Endothelial cell of umbilical vein (primary cell): ENCODE results near the gene ERGIC1. TPM values are rescaled to one million over a fixed set of nuclear protein-coding genes. Genes with fewer than 3 reads are reported as not detected.

Source experiments
- BruUV-seq: library from RNA; stranded (reverse); fragments of 400-500 nt; replicated peaks from 2 replicates; lab custom pipeline; 2021; lab: Mats Ljungman, UMichigan
- CTCF ChIA-PET: fragments of 300-600, 350-600 bp; sonication (Branson Sonifier 250); formaldehyde crosslinking; loops from one replicate; lab custom pipeline; 2021; ENCODE audit warnings: antibody characterized with exemption, inconsistent platforms; lab: Charles Lee
- POLR2A ChIA-PET: fragments of 300-600, 350-600 bp; sonication (Branson Sonifier 250); formaldehyde crosslinking; loops from one replicate; lab custom pipeline; 2021; ENCODE audit warnings: antibody characterized with exemption, inconsistent platforms; lab: Charles Lee
- DNase-seq: peaks from one replicate; pipeline ENCODE4 v3.0.0-alpha.2; 2011; ENCODE audit warnings: low read depth, low spot score
- FAIRE-seq: peaks from 2 replicates; lab custom pipeline; 2011; peaks lifted over from hg19 to GRCh38; lab: Jason Lieb, UNC
- H2AFZ ChIP-seq: 2 replicates; pipeline ENCODE4 v1.6.0; 2012; ENCODE audit warnings: low read depth, low read length, control low read depth, inconsistent platforms
- H3K27ac ChIP-seq: 2 replicates; pipeline ENCODE4 v1.5.1; 2011; ENCODE audit warnings: low read depth, mild to moderate bottlenecking, control low read depth, low read length, moderate library complexity; ENCODE audit not compliant: insufficient read depth
- H3K27me3 ChIP-seq, 2 experiments: 2 replicates each; pipeline versions ENCODE4 v1.6.0 to v1.6.1; 2011; ENCODE audit warnings: low read length in 2 of 2, mixed read lengths in 1 of 2; ENCODE audit not compliant: control insufficient read depth in 2 of 2, insufficient read depth in 2 of 2
- H3K36me3 ChIP-seq, 2 experiments: 2 replicates in 1 of 2; 3 replicates in 1 of 2; pipeline ENCODE4 v1.5.1; 2011; ENCODE audit warnings: low read length in 2 of 2, mild to moderate bottlenecking in 1 of 2, moderate library complexity in 1 of 2; ENCODE audit not compliant: control insufficient read depth in 2 of 2, insufficient read depth in 2 of 2; ENCODE audit errors: extremely low read depth in 1 of 2
- H3K4me1 ChIP-seq: 3 replicates; pipeline ENCODE4 v1.5.1; 2011; ENCODE audit warnings: mild to moderate bottlenecking, low read length; ENCODE audit not compliant: control insufficient read depth, insufficient read depth; ENCODE audit errors: extremely low read depth
- H3K4me2 ChIP-seq: 2 replicates; pipeline ENCODE4 v1.6.1; 2011; ENCODE audit warnings: low read length, control low read depth, mixed read lengths; ENCODE audit not compliant: insufficient read depth
- H3K4me3 ChIP-seq, 3 experiments: fragments of 200-600 bp in 1 of 3; sonication (generic), shearing (Covaris generic) in 1 of 3; replicated peaks in 1 of 3; 2 replicates each; pipeline ENCODE4 v1.5.1; 2011 to 2016; ENCODE audit warnings: control low read depth in 3 of 3, low read length in 3 of 3, mild to moderate bottlenecking in 2 of 3, inconsistent platforms in 1 of 3, low read depth in 1 of 3, moderate library complexity in 1 of 3; ENCODE audit not compliant: insufficient read depth in 1 of 3
- H3K79me2 ChIP-seq: 2 replicates; pipeline ENCODE4 v1.6.0; 2012; ENCODE audit warnings: low read length, inconsistent platforms; ENCODE audit not compliant: control insufficient read depth, insufficient read depth
- H3K9ac ChIP-seq: replicated peaks from 2 replicates; pipeline ENCODE3; 2011; ENCODE audit warnings: low read length, control low read depth; ENCODE audit not compliant: insufficient read depth; ENCODE audit errors: extremely low read depth
- H3K9me1 ChIP-seq: replicated peaks from 3 replicates; pipeline ENCODE4 v1.6.0; 2011; ENCODE audit warnings: mild to moderate bottlenecking, low read length; ENCODE audit not compliant: control insufficient read depth, insufficient read depth; ENCODE audit errors: extremely low read depth
- H3K9me3 ChIP-seq: replicated peaks from 2 replicates; pipeline ENCODE4 v1.5.1; 2012; ENCODE audit warnings: low read length, inconsistent platforms; ENCODE audit not compliant: control insufficient read depth, insufficient read depth
- H4K20me1 ChIP-seq: replicated peaks from 2 replicates; pipeline ENCODE3; 2011; ENCODE audit warnings: mild to moderate bottlenecking, low read length; ENCODE audit not compliant: control insufficient read depth, insufficient read depth; ENCODE audit errors: extremely low read depth
- EZH2 ChIP-seq: IDR thresholded peaks from 2 replicates; pipeline ENCODE4 v1.6.1; 2012; ENCODE audit warnings: borderline replicate concordance, low read depth, mild to moderate bottlenecking, moderate library complexity, low read length, inconsistent platforms; ENCODE audit not compliant: severe bottlenecking
- FOS ChIP-seq: IDR thresholded peaks from 2 replicates; pipeline ENCODE4 v1.6.1; 2011; ENCODE audit warnings: mild to moderate bottlenecking, low read length, moderate library complexity, borderline replicate concordance; ENCODE audit not compliant: insufficient read depth
- GATA2 ChIP-seq: IDR thresholded peaks from 2 replicates; pipeline ENCODE4 v1.7.0; 2011; ENCODE audit warnings: low read depth, mild to moderate bottlenecking, moderate library complexity, mixed read lengths, low read length; ENCODE audit not compliant: insufficient read length, insufficient read depth
- JUN ChIP-seq: IDR thresholded peaks from 2 replicates; pipeline ENCODE4 v1.6.1; 2011; ENCODE audit warnings: borderline replicate concordance, low read depth; ENCODE audit not compliant: insufficient read length, insufficient read depth
- MAX ChIP-seq: IDR thresholded peaks from 2 replicates; pipeline ENCODE4 v1.6.1; 2011; ENCODE audit not compliant: insufficient read depth, insufficient read length
- MYC ChIP-seq: IDR thresholded peaks from one replicate; pipeline ENCODE4 v1.6.1; 2011; ENCODE audit warnings: mild to moderate bottlenecking, low read depth, low read length
- POLR2A ChIP-seq: IDR thresholded peaks from 2 replicates; pipeline ENCODE4 v1.6.1; 2012; ENCODE audit warnings: low read depth, mild to moderate bottlenecking, control low read depth, low read length
- POLR2AphosphoS5 ChIP-seq: IDR thresholded peaks from 2 replicates; pipeline ENCODE4 v1.6.1; 2012; ENCODE audit warnings: low read depth, mild to moderate bottlenecking, control low read depth, low read length, moderate library complexity; ENCODE audit not compliant: insufficient read depth
- dilution Hi-C: fragments of 300-500 bp; cut with MboI; formaldehyde crosslinking; loops from one replicate; pipeline ENCODE4 v1.15.0; 2019; ENCODE audit warnings: low sequenced_read_pairs; ENCODE audit not compliant: extremely low pct_ligation_motif_present
- intact Hi-C: fragments of 100-400 bp; cut with micrococcal nuclease; formaldehyde crosslinking; loops from one replicate; pipeline ENCODE4 v1.10.0; 2022
- polyA plus RNA-seq, 4 experiments: library from polyadenylated mRNA; depleted of rRNA in 3 of 4; stranded (reverse) in 3 of 4; unstranded in 1 of 4; fragments of >200 nt; gene quantifications; 2 replicates each; pipeline versions ENCODE4 v1.2.1 to v1.2.3, GENCODE V29; 2011 to 2012; ENCODE audit warnings: missing spikeins in 1 of 4
- total RNA-seq: library from RNA; stranded (reverse); gene quantifications from 2 replicates; pipeline ENCODE4 v1.2.3, GENCODE V29; 2021
- TF ChIP-seq, protein P1 (sequence below), 2 donors: IDR thresholded peaks; 1 replicate in 1 of 2; 2 replicates in 1 of 2; pipeline ENCODE4 v1.5.1; 2011; ENCODE audit warnings: low read length in 2 of 2, mild to moderate bottlenecking in 2 of 2, moderate library complexity in 2 of 2, control low read depth in 1 of 2, inconsistent platforms in 1 of 2, low read depth in 1 of 2; ENCODE audit not compliant: insufficient read depth in 1 of 2; ENCODE audit errors: extremely low read depth in 1 of 2

Gene ERGIC1
- total and polyA plus RNA-seq, 2 donors (not counting 3 experiments of a cell fraction or from before 2014, with no cell fraction given), result 105 to 109 TPM

DNA sequence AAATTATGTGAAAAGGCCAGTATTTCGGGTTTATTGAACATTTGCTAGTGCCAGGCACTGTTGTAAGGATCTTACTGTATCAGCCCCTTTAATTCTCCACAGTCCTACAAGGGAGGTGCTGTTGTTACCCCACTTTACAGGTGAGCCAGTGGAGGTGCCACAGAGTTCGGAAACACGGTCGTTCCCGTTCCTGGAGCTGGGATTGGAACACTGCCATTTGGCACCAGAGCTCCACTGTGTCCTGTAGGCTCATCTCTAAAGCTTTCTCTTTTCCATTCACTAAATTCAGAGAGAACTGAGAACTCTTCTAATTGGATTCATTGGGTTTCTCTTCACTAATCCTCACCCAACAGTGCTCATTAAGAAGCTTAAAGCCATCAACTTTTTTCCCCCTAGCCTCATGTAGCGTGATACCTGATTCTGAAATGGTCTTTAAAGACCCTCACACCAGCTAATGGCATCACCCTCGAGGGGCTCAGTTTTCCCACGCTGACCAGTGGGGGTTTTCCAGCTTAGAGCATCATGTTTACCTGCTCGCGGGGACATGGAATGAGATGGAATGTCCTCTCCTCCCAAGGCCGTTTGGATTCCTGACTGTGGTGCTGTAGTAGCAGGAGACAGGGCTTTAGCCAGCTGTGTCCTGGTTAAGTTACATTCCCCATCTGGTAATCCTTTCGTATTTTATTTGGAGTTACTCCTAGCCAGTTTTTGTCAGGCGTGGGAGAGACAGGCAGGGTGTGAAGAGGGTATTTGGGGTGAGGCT, 5.8 kb downstream of the ERGIC1 start:
- peaks cover 13% of the 10 kb centered on the region for H3K4me1 ChIP-seq
- peaks cover 67% of the 10 kb centered on the region for H3K79me2 ChIP-seq
- dilution Hi-C loops (no loop called here), intact Hi-C loops (no loop called here)
- H3K9me3 ChIP-seq, result no peaks in the 10 kb centered on the region
- DNase-seq, result no peak
- H2AFZ ChIP-seq, result no peak overlapping the region
- H3K36me3 ChIP-seq, result no peaks in the 10 kb centered on the region
- H4K20me1 ChIP-seq, result no peaks in the 10 kb centered on the region
- FAIRE-seq, result no peak
- no peak overlapping the region for H3K27ac ChIP-seq
- no peak overlapping the region for H3K4me2 ChIP-seq
- no peaks in the 10 kb centered on the region for H3K27me3 ChIP-seq
- POLR2A ChIA-PET, result interaction anchor here (0.7 kb wide), 1 partner anchor 32 kb away, joined by 4 read pairs; no protein-coding TSS in a partner anchor
- no peak overlapping the region for H3K9ac ChIP-seq
- CTCF ChIA-PET, result interaction anchor here (0.6 to 1.9 kb wide), 6 partner anchors 10 to 125 kb away, joined by 3 to 6 read pairs (median 3); no protein-coding TSS in a partner anchor
- H3K9me1 ChIP-seq, result no peaks in the 10 kb centered on the region
- no peak overlapping the region for H3K4me3 ChIP-seq
- BruUV-seq, result no TSS peak
- TF ChIP-seq MAX (no peak), FOS (no peak), POLR2AphosphoS5 (no peak)

- TF ChIP-seq MAX, result no peak
- no peak for TF ChIP-seq FOS
- TF ChIP-seq POLR2A, result no peak
- TF ChIP-seq GATA2, result no peak
- TF ChIP-seq JUN, result no peak
- TF ChIP-seq EZH2, result no peak
- TF ChIP-seq MYC, result no peak
- no peak for TF ChIP-seq POLR2AphosphoS5
- TF ChIP-seq, protein P1, sequence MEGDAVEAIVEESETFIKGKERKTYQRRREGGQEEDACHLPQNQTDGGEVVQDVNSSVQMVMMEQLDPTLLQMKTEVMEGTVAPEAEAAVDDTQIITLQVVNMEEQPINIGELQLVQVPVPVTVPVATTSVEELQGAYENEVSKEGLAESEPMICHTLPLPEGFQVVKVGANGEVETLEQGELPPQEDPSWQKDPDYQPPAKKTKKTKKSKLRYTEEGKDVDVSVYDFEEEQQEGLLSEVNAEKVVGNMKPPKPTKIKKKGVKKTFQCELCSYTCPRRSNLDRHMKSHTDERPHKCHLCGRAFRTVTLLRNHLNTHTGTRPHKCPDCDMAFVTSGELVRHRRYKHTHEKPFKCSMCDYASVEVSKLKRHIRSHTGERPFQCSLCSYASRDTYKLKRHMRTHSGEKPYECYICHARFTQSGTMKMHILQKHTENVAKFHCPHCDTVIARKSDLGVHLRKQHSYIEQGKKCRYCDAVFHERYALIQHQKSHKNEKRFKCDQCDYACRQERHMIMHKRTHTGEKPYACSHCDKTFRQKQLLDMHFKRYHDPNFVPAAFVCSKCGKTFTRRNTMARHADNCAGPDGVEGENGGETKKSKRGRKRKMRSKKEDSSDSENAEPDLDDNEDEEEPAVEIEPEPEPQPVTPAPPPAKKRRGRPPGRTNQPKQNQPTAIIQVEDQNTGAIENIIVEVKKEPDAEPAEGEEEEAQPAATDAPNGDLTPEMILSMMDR (IDR thresholded peaks at IDR 0.05; ENCODE audit: extremely low read depth in 1 of 2, insufficient read depth in 1 of 2, low read depth in 1 of 2, low read length in 2 of 2), result no peak
- dilution Hi-C loops, result no loop called here
- Histone ChIP-seq H3K4me1 (peaks cover 10% of the 10 kb centered on the region), H3K79me2 (peaks cover 63% of the 10 kb centered on the region), H3K27me3 (no peaks in the 10 kb centered on the region), H2AFZ (no peak overlapping the region), H3K36me3 (no peaks in the 10 kb centered on the region), H3K9me3 (no peaks in the 10 kb centered on the region), H3K27ac (no peak overlapping the region), H4K20me1 (no peaks in the 10 kb centered on the region), H3K9me1 (no peaks in the 10 kb centered on the region), H3K4me3 (no peak overlapping the region), H3K4me2 (no peak overlapping the region), H3K9ac (no peak overlapping the region)
- BruUV-seq, result no TSS peak
- ChIA-PET POLR2A (no interaction called here), CTCF (interaction anchor here (1.0 to 1.7 kb wide), 7 partner anchors 9 to 126 kb away, joined by 3 to 4 read pairs (median 3); partner anchors contain the start of gene DUSP1)
- FAIRE-seq (no peak), DNase-seq (no peak)
- intact Hi-C loops, result no loop called here
These were observed 6.5 kb downstream of the ERGIC1 start for GRCh38 chr5:172840432-172841154.
